Keratinocyte (primary cell): Measurements from ENCODE around the gene NR6A1. TPM values are rescaled to one million over a fixed set of nuclear protein-coding genes. Genes with fewer than 3 reads are reported as not detected.
"Not testable (repeated sequence)": the region's sequence is repeated elsewhere in the genome, so short reads cannot be mapped to it uniquely, and the experiment has no call there.

Experiments used
- DNase-seq: peaks from one replicate; pipeline ENCODE4 v3.0.0-alpha.2; 2011; ENCODE audit warnings: low read depth, missing footprints, low spot score
- FAIRE-seq: peaks from 2 replicates; lab custom pipeline; 2011; peaks lifted over from hg19 to GRCh38; lab: Jason Lieb, UNC
- H2AFZ ChIP-seq: 2 replicates; pipeline ENCODE4 v1.6.0; 2012; ENCODE audit warnings: low read length, control low read depth, inconsistent platforms; ENCODE audit not compliant: control insufficient read depth
- H3K27ac ChIP-seq: 2 replicates; pipeline ENCODE4 v1.5.1; 2011; ENCODE audit warnings: low read length; ENCODE audit not compliant: control insufficient read depth, insufficient read depth
- H3K27me3 ChIP-seq: 3 replicates; pipeline ENCODE4 v1.6.0; 2011; ENCODE audit warnings: low read length; ENCODE audit not compliant: control insufficient read depth, insufficient read depth; ENCODE audit errors: extremely low read depth
- H3K36me3 ChIP-seq, 2 experiments: 2 replicates in 1 of 2; 3 replicates in 1 of 2; pipeline ENCODE4 v1.5.1; 2011; ENCODE audit warnings: low read length in 2 of 2, mild to moderate bottlenecking in 1 of 2; ENCODE audit not compliant: control insufficient read depth in 2 of 2, insufficient read depth in 2 of 2; ENCODE audit errors: extremely low read depth in 1 of 2
- H3K4me1 ChIP-seq: 3 replicates; pipeline ENCODE4 v1.5.1; 2011; ENCODE audit warnings: low read length; ENCODE audit not compliant: control insufficient read depth, insufficient read depth; ENCODE audit errors: extremely low read depth
- H3K4me2 ChIP-seq: 3 replicates; pipeline ENCODE4 v1.6.0; 2011; ENCODE audit warnings: low read depth, low read length; ENCODE audit not compliant: control insufficient read depth, insufficient read depth; ENCODE audit errors: extremely low read depth
- H3K4me3 ChIP-seq, 3 experiments: fragments of 200-600 bp in 1 of 3; sonication (generic) in 1 of 3; 2 replicates in 2 of 3; 3 replicates in 1 of 3; pipeline ENCODE4 v1.5.1; 2011 to 2016; ENCODE audit warnings: low read length in 3 of 3, mild to moderate bottlenecking in 3 of 3, control low read depth in 2 of 3, inconsistent platforms in 1 of 3, low read depth in 1 of 3, mixed read lengths in 1 of 3, mixed run types in 1 of 3, moderate library complexity in 1 of 3; ENCODE audit not compliant: control insufficient read depth in 2 of 3, insufficient read depth in 2 of 3; ENCODE audit errors: extremely low read depth in 1 of 3
- H3K79me2 ChIP-seq: 2 replicates; pipeline ENCODE4 v1.6.0; 2012; ENCODE audit warnings: low read length; ENCODE audit not compliant: control insufficient read depth, insufficient read depth
- H3K9ac ChIP-seq: 3 replicates; pipeline ENCODE4 v1.6.0; 2011; ENCODE audit warnings: low read length; ENCODE audit not compliant: control insufficient read depth, insufficient read depth; ENCODE audit errors: extremely low read depth
- H3K9me1 ChIP-seq: 3 replicates; pipeline ENCODE4 v1.6.0; 2011; ENCODE audit warnings: low read length; ENCODE audit not compliant: control insufficient read depth, insufficient read depth; ENCODE audit errors: extremely low read depth
- H3K9me3 ChIP-seq: 2 replicates; pipeline ENCODE4 v1.5.1; 2012; ENCODE audit warnings: low read depth, low read length; ENCODE audit not compliant: control insufficient read depth
- H4K20me1 ChIP-seq: 3 replicates; pipeline ENCODE4 v1.6.0; 2011; ENCODE audit warnings: low read length; ENCODE audit not compliant: control insufficient read depth, insufficient read depth; ENCODE audit errors: extremely low read depth
- CTCF ChIP-seq, 3 experiments: IDR thresholded peaks in 1 of 3; conservative IDR thresholded peaks in 1 of 3; optimal IDR thresholded peaks in 1 of 3; 2 replicates in 2 of 3; 3 replicates in 1 of 3; pipeline versions ENCODE3 to v1.5.1; 2011; ENCODE audit warnings: low read length in 3 of 3, mild to moderate bottlenecking in 3 of 3, moderate library complexity in 2 of 3, control low read depth in 1 of 3, inconsistent platforms in 1 of 3; ENCODE audit not compliant: insufficient read depth in 2 of 3; ENCODE audit errors: extremely low read depth in 1 of 3
- EZH2 ChIP-seq: IDR thresholded peaks from one replicate; pipeline ENCODE4 v1.6.1; 2012; ENCODE audit warnings: inconsistent platforms, mild to moderate bottlenecking, low read length, moderate library complexity
- dilution Hi-C: fragments of 300-500 bp; cut with MboI; formaldehyde crosslinking; loops from one replicate; pipeline ENCODE4 v1.7.0; 2020; ENCODE audit warnings: low sequenced_read_pairs; ENCODE audit not compliant: extremely low pct_ligation_motif_present
- polyA plus RNA-seq, 5 experiments: library from polyadenylated mRNA; depleted of rRNA in 3 of 5; stranded (reverse) in 3 of 5; stranded (forward) in 1 of 5; unstranded in 1 of 5; fragments of >200 nt; gene quantifications; 1 replicate in 1 of 5; 2 replicates in 3 of 5; 3 replicates in 1 of 5; pipeline versions ENCODE4 v1.2.1 to v1.2.3, GENCODE V29; 2011 to 2012; ENCODE audit warnings: missing spikeins in 2 of 5, low read depth in 1 of 5, low replicate concordance in 1 of 5

NR6A1 gene
- polyA plus RNA-seq, 1 donor (not counting 4 experiments of a cell fraction or from before 2014, with no cell fraction given) = 1.8 TPM

DNA sequence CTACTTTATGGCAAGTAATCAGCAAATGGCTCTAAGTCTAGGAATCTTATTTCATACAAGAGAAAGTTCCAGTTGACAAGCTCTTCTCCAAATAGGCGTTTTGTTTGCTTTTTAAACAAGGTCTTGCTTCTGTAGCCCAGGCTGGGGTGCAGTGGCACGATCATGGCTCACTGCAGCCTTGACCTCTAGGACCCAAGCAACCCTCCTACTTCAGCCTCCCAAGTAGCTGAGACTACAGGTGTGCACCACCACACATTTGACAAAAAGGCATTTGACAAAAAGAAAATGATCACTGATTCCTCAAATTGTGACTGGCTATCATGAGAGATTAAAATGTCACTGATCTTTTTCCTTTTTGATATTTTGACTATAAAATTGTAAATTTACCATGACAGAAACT, 31.8 kb downstream of the NR6A1 start:
- no peaks in the 10 kb centered on the region for H3K9me3 ChIP-seq
- no peak overlapping the region for H2AFZ ChIP-seq
- DNase-seq = no peak
- no peaks in the 10 kb centered on the region for H3K27me3 ChIP-seq
- no peak overlapping the region for H3K9ac ChIP-seq
- no peak for FAIRE-seq
- H3K4me2 ChIP-seq = no peak overlapping the region
- TF ChIP-seq EZH2 (no peak), CTCF (optimal IDR thresholded peaks at IDR 0.05 in 1 of 3, IDR thresholded peaks at IDR 0.05 in 1 of 3, conservative IDR thresholded peaks at IDR 0.05 in 1 of 3; ENCODE audit: extremely low read depth in 1 of 3, insufficient read depth in 2 of 3, low read length in 3 of 3) (no peak)
- no peaks in the 10 kb centered on the region for H3K36me3 ChIP-seq
- H3K9me1 ChIP-seq = peaks cover 5% of the 10 kb centered on the region
- peaks cover 17% of the 10 kb centered on the region for H3K4me1 ChIP-seq
- H4K20me1 ChIP-seq = no peaks in the 10 kb centered on the region
- H3K4me3 ChIP-seq = no peak overlapping the region
- H3K27ac ChIP-seq = no peak overlapping the region
- dilution Hi-C loops = no loop called here
- no peaks in the 10 kb centered on the region for H3K79me2 ChIP-seq

- H3K9ac ChIP-seq, H3K4me3 ChIP-seq, H3K9me1 ChIP-seq, H2AFZ ChIP-seq, H3K79me2 ChIP-seq, FAIRE-seq, dilution Hi-C loops, H3K27me3 ChIP-seq, H3K4me2 ChIP-seq, H3K9me3 ChIP-seq, H3K36me3 ChIP-seq, DNase-seq, H3K27ac ChIP-seq, H4K20me1 ChIP-seq: not testable (repeated sequence)
- peaks cover 19% of the 10 kb centered on the region for H3K4me1 ChIP-seq
Measured at GRCh38 chr9:124738075-124738474, 33.0 kb downstream of the NR6A1 start.

GRCh38 chr9:124735121-124735520, 36.0 kb downstream of the NR6A1 start:
- Histone ChIP-seq H3K4me1 (peaks cover 19% of the 10 kb centered on the region), H3K9me1 (peaks cover 7% of the 10 kb centered on the region), H3K4me3 (no peak overlapping the region), H3K36me3 (no peaks in the 10 kb centered on the region), H3K9ac (no peak overlapping the region), H4K20me1 (no peaks in the 10 kb centered on the region), H3K4me2 (peak overlapping the region; percentile 52), H3K27me3 (no peaks in the 10 kb centered on the region), H3K9me3 (no peaks in the 10 kb centered on the region), H2AFZ (no peak overlapping the region), H3K79me2 (no peaks in the 10 kb centered on the region), H3K27ac (peak overlapping the region; percentile 41)
- DNase-seq (no peak), FAIRE-seq (peak; percentile 58)
- TF ChIP-seq CTCF (optimal IDR thresholded peaks at IDR 0.05 in 1 of 3, IDR thresholded peaks at IDR 0.05 in 1 of 3, conservative IDR thresholded peaks at IDR 0.05 in 1 of 3; ENCODE audit: extremely low read depth in 1 of 3, insufficient read depth in 2 of 3, low read length in 3 of 3) (no peak), EZH2 (no peak)
- dilution Hi-C loops = no loop called here

- H3K9ac ChIP-seq, dilution Hi-C loops, H3K27me3 ChIP-seq, H3K4me3 ChIP-seq, H3K36me3 ChIP-seq, H3K9me1 ChIP-seq, H3K9me3 ChIP-seq, H4K20me1 ChIP-seq, H3K79me2 ChIP-seq, FAIRE-seq, H2AFZ ChIP-seq, DNase-seq: not testable (repeated sequence)
- Histone ChIP-seq H3K4me2 (peak overlapping the region; percentile 52), H3K27ac (peak overlapping the region; percentile 41), H3K4me1 (peaks cover 19% of the 10 kb centered on the region)
Measured at GRCh38 chr9:124734741-124735083, 36.4 kb downstream of the NR6A1 start.
